ENCODE measurements around the gene DUOX1.

GRCh38 chr15:45134046-45134445 lies 4.3 kb downstream of the DUOX1 start:
- no peak for TF ChIP-seq CTCF (conservative IDR thresholded peaks at IDR 0.05 in 1 of 2, IDR thresholded peaks at IDR 0.05 in 1 of 2; ENCODE audit: extremely low read depth in 1 of 2, insufficient read depth in 1 of 2, low read depth in 1 of 2, low read length in 2 of 2)
- TF ChIP-seq EZH2 (IDR thresholded peaks at IDR 0.05; ENCODE audit: borderline replicate concordance, low read length), result no peak

Measured in mammary epithelial cell (primary cell).